MM.1S (cell line): ENCODE data around the gene APOBEC4.
A peak's percentile ranks its signal among the peaks of the same experiment; 100 is the strongest.

ENCODE experiments used
- DNase-seq: peaks from one replicate; pipeline ENCODE4 v3.0.0-alpha.2; 2015
- H2AFZ ChIP-seq: fragments of 300-600 bp; sonication (generic); 2 replicates; pipeline ENCODE4 v1.6.0; 2016; ENCODE audit warnings: antibody characterized with exemption, low read length
- H3F3A ChIP-seq: fragments of 300-600 bp; sonication (generic); 2 replicates; pipeline ENCODE4 v1.6.1; 2016; ENCODE audit warnings: mild to moderate bottlenecking, antibody characterized with exemption, low read length, moderate library complexity, mixed read lengths; ENCODE audit not compliant: insufficient read depth
- H3K27ac ChIP-seq: fragments of 300-600 bp; sonication (generic); 2 replicates; pipeline ENCODE4 v1.5.1; 2016; ENCODE audit warnings: mild to moderate bottlenecking, low read length
- H3K27me3 ChIP-seq: fragments of 300-600 bp; sonication (generic); replicated peaks from 2 replicates; pipeline ENCODE4 v1.6.0; 2016; ENCODE audit warnings: low read length; ENCODE audit not compliant: insufficient read depth
- H3K36me3 ChIP-seq: fragments of 300-600 bp; sonication (generic); replicated peaks from 2 replicates; pipeline ENCODE4 v1.6.1; 2016; ENCODE audit warnings: mild to moderate bottlenecking, low read length, mixed read lengths; ENCODE audit not compliant: insufficient read depth
- H3K4me1 ChIP-seq: fragments of 300-600 bp; sonication (generic); 2 replicates; pipeline ENCODE4 v1.6.1; 2016; ENCODE audit warnings: low read length, mixed read lengths
- H3K4me2 ChIP-seq: fragments of 300-600 bp; sonication (generic); 2 replicates; pipeline ENCODE4 v1.6.0; 2016; ENCODE audit warnings: low read depth, low read length
- H3K4me3 ChIP-seq: fragments of 300-600 bp; sonication (generic); 2 replicates; pipeline ENCODE4 v1.5.1; 2016; ENCODE audit warnings: low read length, mixed read lengths
- H3K79me2 ChIP-seq: fragments of 300-600 bp; sonication (generic); 2 replicates; pipeline ENCODE4 v1.6.1; 2016; ENCODE audit warnings: mixed run types, low read length, mixed read lengths
- H3K9ac ChIP-seq: fragments of 300-600 bp; sonication (generic); 2 replicates; pipeline ENCODE4 v1.6.1; 2016; ENCODE audit warnings: low read length, mixed read lengths
- H3K9me2 ChIP-seq: fragments of 300-600 bp; sonication (generic); replicated peaks from 2 replicates; pipeline ENCODE4 v1.6.1; 2016; ENCODE audit warnings: mild to moderate bottlenecking, low read length, mixed read lengths; ENCODE audit not compliant: insufficient read depth
- H3K9me3 ChIP-seq: fragments of 300-600 bp; sonication (generic); replicated peaks from 2 replicates; pipeline ENCODE4 v1.6.1; 2016; ENCODE audit warnings: mild to moderate bottlenecking, low read length, mixed read lengths; ENCODE audit not compliant: insufficient read depth
- H4K20me1 ChIP-seq: fragments of 300-600 bp; sonication (generic); 2 replicates; pipeline ENCODE4 v1.6.1; 2016; ENCODE audit warnings: mild to moderate bottlenecking, low read length, moderate library complexity, mixed read lengths; ENCODE audit not compliant: insufficient read depth
- CTCF ChIP-seq: fragments of 300-600 bp; sonication (generic); IDR thresholded peaks from 2 replicates; pipeline ENCODE4 v1.5.1; 2016; ENCODE audit warnings: antibody characterized with exemption, low read length, mixed read lengths
- EZH2 ChIP-seq: fragments of 300-600 bp; sonication (generic); optimal IDR thresholded peaks from 2 replicates; pipeline ENCODE3; 2017; ENCODE audit warnings: low read depth, mild to moderate bottlenecking, antibody characterized with exemption, low read length, mixed read lengths
- EZH2phosphoT487 ChIP-seq: fragments of 300-600 bp; sonication (generic); IDR thresholded peaks from 2 replicates; pipeline ENCODE4 v1.6.1; 2018; ENCODE audit warnings: antibody characterized with exemption, low read length

APOBEC4 gene

GRCh38 chr1:183699616-183700160 is 46.6 kb upstream of the APOBEC4 start:
- DNase-seq: no peak
- Histone ChIP-seq H3K9me3 (no peaks in the 10 kb centered on the region), H3K4me1 (no peaks in the 10 kb centered on the region), H3K79me2 (no peaks in the 10 kb centered on the region), H3K9ac (no peak overlapping the region), H3F3A (no peaks in the 10 kb centered on the region), H3K27ac (no peak overlapping the region), H3K9me2 (no peaks in the 10 kb centered on the region), H2AFZ (no peak overlapping the region), H3K36me3 (no peaks in the 10 kb centered on the region), H4K20me1 (no peaks in the 10 kb centered on the region), H3K4me3 (no peak overlapping the region), H3K27me3 (no peaks in the 10 kb centered on the region), H3K4me2 (no peak overlapping the region)
- TF ChIP-seq EZH2: no peak
- TF ChIP-seq EZH2phosphoT487: no peak
- TF ChIP-seq CTCF: no peak

GRCh38 chr1:183697814-183698590 is 44.9 kb upstream of the APOBEC4 start:
- Histone ChIP-seq H3F3A (no peaks in the 10 kb centered on the region), H3K4me3 (no peak overlapping the region), H3K4me1 (peaks cover 10% of the 10 kb centered on the region), H3K27me3 (no peaks in the 10 kb centered on the region), H3K36me3 (no peaks in the 10 kb centered on the region), H3K27ac (no peak overlapping the region), H3K9ac (no peak overlapping the region), H3K9me3 (no peaks in the 10 kb centered on the region), H3K9me2 (no peaks in the 10 kb centered on the region), H4K20me1 (no peaks in the 10 kb centered on the region), H3K4me2 (no peak overlapping the region), H3K79me2 (no peaks in the 10 kb centered on the region), H2AFZ (no peak overlapping the region)
- TF ChIP-seq CTCF (no peak), EZH2 (no peak), EZH2phosphoT487 (no peak)
- DNase-seq: peak; percentile 15

- no peaks in the 10 kb centered on the region for H3K36me3 ChIP-seq
- no peak overlapping the region for H3K9ac ChIP-seq
- no peaks in the 10 kb centered on the region for H3K27me3 ChIP-seq
- H2AFZ ChIP-seq: no peak overlapping the region
- H3K9me2 ChIP-seq: no peaks in the 10 kb centered on the region
- H3F3A ChIP-seq: no peaks in the 10 kb centered on the region
- no peaks in the 10 kb centered on the region for H4K20me1 ChIP-seq
- H3K79me2 ChIP-seq: no peaks in the 10 kb centered on the region
- TF ChIP-seq EZH2phosphoT487: no peak
- TF ChIP-seq EZH2: no peak
- TF ChIP-seq CTCF: no peak
- no peak overlapping the region for H3K4me2 ChIP-seq
- H3K27ac ChIP-seq: no peak overlapping the region
- DNase-seq: no peak
- H3K9me3 ChIP-seq: no peaks in the 10 kb centered on the region
- H3K4me1 ChIP-seq: peaks cover 10% of the 10 kb centered on the region
- no peak overlapping the region for H3K4me3 ChIP-seq
Measured at GRCh38 chr1:183696981-183697380, 43.9 kb upstream of the APOBEC4 start.
